ENCODE data around the gene UNC45A.

UNC45A gene

DNA sequence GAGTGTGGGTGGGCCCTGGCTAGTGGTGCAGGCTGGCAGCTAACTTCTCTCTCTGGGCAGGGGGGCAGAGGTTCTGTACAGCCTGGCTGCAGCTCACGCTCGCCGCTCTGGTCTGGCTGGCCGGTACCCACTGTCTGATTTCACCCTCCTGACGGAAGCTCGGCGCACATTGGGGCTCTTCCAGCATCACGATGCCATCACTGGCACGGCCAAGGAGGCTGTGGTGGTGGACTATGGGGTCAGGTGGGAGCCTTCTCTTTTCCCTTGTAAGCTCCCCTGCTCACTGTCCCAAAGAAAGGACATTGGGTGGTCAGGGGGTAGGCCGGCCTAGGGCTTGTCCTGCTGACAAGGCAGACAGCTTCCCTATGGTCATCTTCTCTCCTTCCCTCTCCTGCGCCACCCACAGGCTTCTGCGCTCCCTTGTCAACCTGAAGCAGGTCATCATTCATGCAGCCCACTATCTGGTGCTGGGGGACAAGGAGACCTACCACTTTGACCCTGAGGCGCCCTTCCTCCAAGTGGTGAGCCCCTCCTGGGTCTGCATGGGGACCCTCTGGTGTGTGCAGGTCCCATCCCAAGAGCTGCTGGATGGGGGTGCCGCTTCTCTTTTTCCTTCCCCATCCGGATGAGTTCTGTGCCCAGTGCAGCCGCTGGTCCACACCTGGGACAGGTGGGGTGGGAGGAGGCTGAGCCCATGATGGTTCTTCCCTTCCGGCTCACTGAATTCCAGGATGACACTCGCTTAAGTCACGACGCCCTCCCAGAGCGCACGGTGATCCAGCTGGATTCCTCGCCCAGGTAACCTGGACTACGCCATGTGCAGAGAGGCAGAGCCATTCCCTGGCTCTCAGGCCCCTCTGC is 24.4 kb upstream of the UNC45A start:
- TF ChIP-seq, protein P1, sequence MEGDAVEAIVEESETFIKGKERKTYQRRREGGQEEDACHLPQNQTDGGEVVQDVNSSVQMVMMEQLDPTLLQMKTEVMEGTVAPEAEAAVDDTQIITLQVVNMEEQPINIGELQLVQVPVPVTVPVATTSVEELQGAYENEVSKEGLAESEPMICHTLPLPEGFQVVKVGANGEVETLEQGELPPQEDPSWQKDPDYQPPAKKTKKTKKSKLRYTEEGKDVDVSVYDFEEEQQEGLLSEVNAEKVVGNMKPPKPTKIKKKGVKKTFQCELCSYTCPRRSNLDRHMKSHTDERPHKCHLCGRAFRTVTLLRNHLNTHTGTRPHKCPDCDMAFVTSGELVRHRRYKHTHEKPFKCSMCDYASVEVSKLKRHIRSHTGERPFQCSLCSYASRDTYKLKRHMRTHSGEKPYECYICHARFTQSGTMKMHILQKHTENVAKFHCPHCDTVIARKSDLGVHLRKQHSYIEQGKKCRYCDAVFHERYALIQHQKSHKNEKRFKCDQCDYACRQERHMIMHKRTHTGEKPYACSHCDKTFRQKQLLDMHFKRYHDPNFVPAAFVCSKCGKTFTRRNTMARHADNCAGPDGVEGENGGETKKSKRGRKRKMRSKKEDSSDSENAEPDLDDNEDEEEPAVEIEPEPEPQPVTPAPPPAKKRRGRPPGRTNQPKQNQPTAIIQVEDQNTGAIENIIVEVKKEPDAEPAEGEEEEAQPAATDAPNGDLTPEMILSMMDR (IDR thresholded peaks at IDR 0.05; ENCODE audit: control insufficient read depth, extremely low read depth, insufficient read depth): no peak
- DNase-seq (ENCODE audit: low read depth): no peak
- H3K4me3 ChIP-seq (ENCODE audit: low read depth, low read length): no peak overlapping the region

DNA sequence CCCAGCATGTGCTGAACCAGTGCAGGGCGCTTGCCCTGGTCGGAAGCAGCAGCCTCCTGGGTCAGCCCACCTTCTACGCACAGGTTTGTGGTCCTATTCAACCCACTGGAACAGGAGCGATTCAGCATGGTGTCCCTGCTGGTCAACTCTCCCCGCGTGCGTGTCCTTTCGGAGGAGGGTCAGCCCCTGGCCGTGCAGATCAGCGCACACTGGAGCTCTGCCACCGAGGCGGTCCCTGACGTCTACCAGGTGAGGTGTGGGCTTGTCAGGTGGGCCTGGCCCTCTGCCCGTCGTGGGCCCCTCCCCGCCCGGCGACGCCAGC is 23.8 kb upstream of the UNC45A start:
- H3K4me3 ChIP-seq (ENCODE audit: low read depth, low read length): no peak overlapping the region
- DNase-seq (ENCODE audit: low read depth): no peak
- TF ChIP-seq, protein P1 (IDR thresholded peaks at IDR 0.05; ENCODE audit: control insufficient read depth, extremely low read depth, insufficient read depth): no peak

GRCh38 chr15:90911906-90912769 is 22.9 kb upstream of the UNC45A start:
- no peak for DNase-seq (ENCODE audit: low read depth)
- TF ChIP-seq, protein P1 (IDR thresholded peaks at IDR 0.05; ENCODE audit: control insufficient read depth, extremely low read depth, insufficient read depth): no peak
- H3K4me3 ChIP-seq (ENCODE audit: low read depth, low read length): no peak overlapping the region

- TF ChIP-seq, protein P1 (IDR thresholded peaks at IDR 0.05; ENCODE audit: control insufficient read depth, extremely low read depth, insufficient read depth): no peak
- H3K4me3 ChIP-seq (ENCODE audit: low read depth, low read length): no peak overlapping the region
- no peak for DNase-seq (ENCODE audit: low read depth)
These were observed 22.4 kb upstream of the UNC45A start for GRCh38 chr15:90912770-90913075.

DNA sequence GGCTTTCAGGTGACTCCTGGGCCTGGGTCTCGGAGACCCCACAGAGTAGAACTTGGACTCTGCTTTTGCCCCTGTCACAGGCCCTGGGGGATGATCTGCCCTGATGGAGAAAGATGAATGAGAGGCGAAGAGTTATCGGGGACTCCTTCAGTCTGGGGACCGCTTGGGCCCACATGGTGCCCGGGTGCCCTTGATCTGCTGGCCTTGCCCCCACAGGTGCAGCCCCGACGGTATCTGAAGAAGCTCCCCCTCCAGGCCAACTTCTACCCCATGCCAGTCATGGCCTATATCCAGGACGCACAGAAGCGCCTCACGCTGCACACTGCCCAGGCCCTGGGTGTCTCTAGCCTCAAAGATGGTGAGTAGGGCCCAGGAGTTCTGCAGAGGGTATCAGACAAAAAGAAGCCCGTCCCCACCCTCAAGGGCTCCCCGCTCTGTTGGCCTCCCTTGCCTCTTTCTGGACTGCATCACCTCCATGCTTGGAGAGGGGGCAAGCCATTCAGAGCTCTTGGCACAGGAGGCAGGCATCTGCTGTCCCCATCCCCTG is 21.6 kb upstream of the UNC45A start:
- DNase-seq (ENCODE audit: low read depth): no peak
- H3K4me3 ChIP-seq (ENCODE audit: low read depth, low read length): no peak overlapping the region
- TF ChIP-seq, protein P1 (IDR thresholded peaks at IDR 0.05; ENCODE audit: control insufficient read depth, extremely low read depth, insufficient read depth): no peak

DNA sequence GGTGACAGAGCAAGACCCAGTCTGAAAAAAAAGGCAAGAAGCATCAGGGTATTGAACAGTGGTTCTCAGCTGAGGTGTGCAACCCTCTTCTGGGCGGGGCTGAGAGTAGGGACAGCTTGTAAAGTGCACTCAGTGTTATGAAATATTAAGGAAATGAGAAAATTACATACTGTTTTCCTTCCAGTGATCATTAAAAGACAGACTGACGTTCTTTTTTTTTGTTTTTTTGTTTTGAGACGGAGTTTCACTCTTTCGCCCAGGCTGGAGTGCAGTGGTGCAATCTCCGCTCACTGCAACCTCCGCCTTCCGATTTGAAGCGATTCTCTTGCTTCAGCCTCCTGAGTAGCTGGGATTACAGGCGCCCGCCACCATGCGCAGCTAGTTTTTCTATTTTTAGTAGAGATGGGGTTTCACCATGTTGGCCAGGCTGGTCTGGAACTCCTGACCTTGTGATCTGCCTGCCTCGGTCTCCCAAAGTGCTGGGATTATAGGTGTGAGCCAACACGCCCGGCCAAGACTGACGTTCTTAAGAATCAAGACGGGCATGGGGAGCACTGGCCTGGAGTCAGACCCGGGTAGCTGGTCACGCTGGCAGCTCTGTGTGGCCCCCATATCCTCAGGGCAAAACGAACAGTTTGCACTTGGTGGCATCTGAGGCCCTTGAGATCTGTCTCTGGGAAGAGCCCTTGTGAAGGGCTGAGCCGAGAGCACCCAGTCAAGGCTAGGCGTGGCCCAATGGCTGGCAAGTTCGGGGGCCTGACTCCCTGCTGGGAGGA is 20.6 kb upstream of the UNC45A start:
- TF ChIP-seq, protein P1 (IDR thresholded peaks at IDR 0.05; ENCODE audit: control insufficient read depth, extremely low read depth, insufficient read depth): no peak
- no peak overlapping the region for H3K4me3 ChIP-seq (ENCODE audit: low read depth, low read length)
- DNase-seq (ENCODE audit: low read depth): no peak
